Measurements from ENCODE around the gene AUTS2. TPM values are rescaled to one million over a fixed set of nuclear protein-coding genes. Genes with fewer than 3 reads are reported as not detected.
"Not testable (repeated sequence)": the region's sequence is repeated elsewhere in the genome, so short reads cannot be mapped to it uniquely, and the experiment has no call there.

The AUTS2 gene
- total RNA-seq, 1 donor from 2014 or later: 53.0 TPM

DNA sequence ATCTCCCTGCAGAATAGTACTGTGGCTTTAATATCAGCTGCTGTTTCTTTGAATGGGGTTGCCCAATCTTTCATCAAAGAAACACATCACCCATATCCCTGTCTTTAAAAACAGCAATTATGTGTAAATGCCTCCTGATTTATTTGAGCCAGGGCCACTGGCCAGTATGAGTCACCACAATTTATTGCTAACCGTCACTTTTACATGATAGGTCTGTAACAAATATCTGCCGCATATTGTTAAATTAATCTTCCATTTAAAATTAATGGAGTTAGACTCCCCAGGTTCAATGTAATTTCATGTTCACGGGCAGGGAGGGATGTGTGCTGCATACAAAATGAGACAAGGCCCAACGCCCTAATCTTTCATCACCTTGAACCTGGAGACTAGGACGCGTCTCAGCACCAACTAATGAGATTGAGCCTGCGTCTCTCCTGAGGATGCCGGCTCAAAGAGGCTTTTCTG, 673.4 kb downstream of the AUTS2 start:
- no peaks in the 10 kb centered on the region for H3K36me3 ChIP-seq
- H3K27ac ChIP-seq: no peak overlapping the region
- H3K27me3 ChIP-seq: no peaks in the 10 kb centered on the region
- intact Hi-C loops (cut with DNase I): no loop called here
- TF ChIP-seq POLR2A (IDR thresholded peaks at IDR 0.05) (no peak), POLR2AphosphoS5 (IDR thresholded peaks at IDR 0.05; ENCODE audit: insufficient read depth in 1 of 2, low read depth in 1 of 2) (peak in 1 of 2 donors; percentile 25)
- no peak overlapping the region for H3K4me3 ChIP-seq
- no peak for DNase-seq (ENCODE audit: extremely low spot score in 2 of 2)
- peaks cover 7% of the 10 kb centered on the region for H3K4me1 ChIP-seq
- no peaks in the 10 kb centered on the region for H3K9me3 ChIP-seq

DNA sequence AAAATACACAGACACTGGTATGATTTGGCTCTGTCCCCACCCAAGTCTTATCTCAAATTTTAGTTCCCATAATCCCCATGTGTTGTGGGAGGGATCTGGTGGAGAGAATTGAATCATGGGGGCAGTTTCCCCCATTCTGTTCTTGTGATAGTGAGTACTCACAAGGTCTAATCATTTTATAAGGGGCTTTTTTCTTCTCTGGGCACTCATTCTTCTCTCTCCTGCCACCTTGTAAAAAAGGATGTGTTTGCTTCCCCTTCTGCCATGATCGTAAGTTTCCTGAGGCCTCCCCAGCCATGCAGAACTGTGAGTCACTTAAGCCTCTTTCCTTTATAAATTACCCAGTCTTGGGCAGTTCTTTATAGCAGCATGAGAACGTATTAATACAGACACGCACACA, 677.3 kb downstream of the AUTS2 start:
- H3K9me3 ChIP-seq; H3K4me1 ChIP-seq; H3K27me3 ChIP-seq; H3K36me3 ChIP-seq; H3K27ac ChIP-seq; H3K4me3 ChIP-seq; intact Hi-C loops (cut with DNase I); DNase-seq (ENCODE audit: extremely low spot score in 2 of 2): not testable (repeated sequence)

DNA sequence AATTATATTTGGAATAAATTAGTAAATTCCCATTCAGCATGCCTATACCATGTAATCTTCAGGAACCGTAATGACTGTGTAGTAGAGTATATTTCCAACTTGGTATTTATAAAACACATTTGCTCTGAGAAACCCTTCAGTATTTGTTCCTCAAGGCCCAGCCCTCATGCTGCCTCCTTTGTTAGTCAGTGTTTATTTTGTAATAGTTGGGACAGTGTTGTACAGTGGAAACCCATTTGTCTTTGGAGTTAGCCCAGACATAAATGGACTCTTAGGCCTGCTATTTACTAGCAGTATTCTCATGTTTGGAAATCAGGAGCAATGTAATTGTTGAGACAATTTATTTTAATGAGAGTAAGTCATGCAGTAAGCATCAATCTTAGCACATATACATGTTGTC, 686.9 kb downstream of the AUTS2 start:
- Histone ChIP-seq H3K4me1 (no peaks in the 10 kb centered on the region), H3K9me3 (no peaks in the 10 kb centered on the region), H3K27ac (no peak overlapping the region), H3K4me3 (no peak overlapping the region), H3K27me3 (no peaks in the 10 kb centered on the region), H3K36me3 (no peaks in the 10 kb centered on the region)
- DNase-seq (ENCODE audit: extremely low spot score in 2 of 2): no peak
- TF ChIP-seq POLR2AphosphoS5 (IDR thresholded peaks at IDR 0.05; ENCODE audit: insufficient read depth in 1 of 2, low read depth in 1 of 2) (no peak), POLR2A (IDR thresholded peaks at IDR 0.05) (no peak)
- TF ChIP-seq, protein P1, sequence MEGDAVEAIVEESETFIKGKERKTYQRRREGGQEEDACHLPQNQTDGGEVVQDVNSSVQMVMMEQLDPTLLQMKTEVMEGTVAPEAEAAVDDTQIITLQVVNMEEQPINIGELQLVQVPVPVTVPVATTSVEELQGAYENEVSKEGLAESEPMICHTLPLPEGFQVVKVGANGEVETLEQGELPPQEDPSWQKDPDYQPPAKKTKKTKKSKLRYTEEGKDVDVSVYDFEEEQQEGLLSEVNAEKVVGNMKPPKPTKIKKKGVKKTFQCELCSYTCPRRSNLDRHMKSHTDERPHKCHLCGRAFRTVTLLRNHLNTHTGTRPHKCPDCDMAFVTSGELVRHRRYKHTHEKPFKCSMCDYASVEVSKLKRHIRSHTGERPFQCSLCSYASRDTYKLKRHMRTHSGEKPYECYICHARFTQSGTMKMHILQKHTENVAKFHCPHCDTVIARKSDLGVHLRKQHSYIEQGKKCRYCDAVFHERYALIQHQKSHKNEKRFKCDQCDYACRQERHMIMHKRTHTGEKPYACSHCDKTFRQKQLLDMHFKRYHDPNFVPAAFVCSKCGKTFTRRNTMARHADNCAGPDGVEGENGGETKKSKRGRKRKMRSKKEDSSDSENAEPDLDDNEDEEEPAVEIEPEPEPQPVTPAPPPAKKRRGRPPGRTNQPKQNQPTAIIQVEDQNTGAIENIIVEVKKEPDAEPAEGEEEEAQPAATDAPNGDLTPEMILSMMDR (IDR thresholded peaks at IDR 0.05): no peak
- intact Hi-C loops (cut with DNase I): no loop called here

DNA sequence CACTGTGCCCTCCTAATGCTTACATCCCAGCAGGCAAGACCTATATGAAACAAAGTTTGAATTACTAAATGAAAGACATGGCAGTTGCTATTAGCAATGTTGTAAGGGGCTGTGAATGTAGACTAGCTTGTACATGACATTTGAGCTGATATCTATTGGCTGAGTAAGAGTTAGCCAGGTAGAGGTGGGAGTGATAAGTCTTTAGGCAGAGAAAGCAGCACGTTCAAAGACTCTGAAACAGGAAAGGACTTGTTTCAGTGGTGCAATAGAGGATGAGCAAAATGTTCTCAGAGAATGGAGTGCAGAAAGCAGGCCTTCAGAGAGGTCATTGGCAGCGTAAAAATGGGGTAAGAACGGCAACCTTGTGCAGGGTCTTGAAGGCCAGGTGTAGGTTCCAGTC, 687.6 kb downstream of the AUTS2 start:
- no peak for DNase-seq (ENCODE audit: extremely low spot score in 2 of 2)
- intact Hi-C loops (cut with DNase I): no loop called here
- no peaks in the 10 kb centered on the region for H3K9me3 ChIP-seq
- no peak for TF ChIP-seq POLR2AphosphoS5 (IDR thresholded peaks at IDR 0.05; ENCODE audit: insufficient read depth in 1 of 2, low read depth in 1 of 2)
- TF ChIP-seq, protein P1 (IDR thresholded peaks at IDR 0.05): no peak
- no peak for TF ChIP-seq POLR2A (IDR thresholded peaks at IDR 0.05)
- no peaks in the 10 kb centered on the region for H3K4me1 ChIP-seq
- no peak overlapping the region for H3K4me3 ChIP-seq
- H3K27me3 ChIP-seq: no peaks in the 10 kb centered on the region
- no peaks in the 10 kb centered on the region for H3K36me3 ChIP-seq
- H3K27ac ChIP-seq: no peak overlapping the region

DNA sequence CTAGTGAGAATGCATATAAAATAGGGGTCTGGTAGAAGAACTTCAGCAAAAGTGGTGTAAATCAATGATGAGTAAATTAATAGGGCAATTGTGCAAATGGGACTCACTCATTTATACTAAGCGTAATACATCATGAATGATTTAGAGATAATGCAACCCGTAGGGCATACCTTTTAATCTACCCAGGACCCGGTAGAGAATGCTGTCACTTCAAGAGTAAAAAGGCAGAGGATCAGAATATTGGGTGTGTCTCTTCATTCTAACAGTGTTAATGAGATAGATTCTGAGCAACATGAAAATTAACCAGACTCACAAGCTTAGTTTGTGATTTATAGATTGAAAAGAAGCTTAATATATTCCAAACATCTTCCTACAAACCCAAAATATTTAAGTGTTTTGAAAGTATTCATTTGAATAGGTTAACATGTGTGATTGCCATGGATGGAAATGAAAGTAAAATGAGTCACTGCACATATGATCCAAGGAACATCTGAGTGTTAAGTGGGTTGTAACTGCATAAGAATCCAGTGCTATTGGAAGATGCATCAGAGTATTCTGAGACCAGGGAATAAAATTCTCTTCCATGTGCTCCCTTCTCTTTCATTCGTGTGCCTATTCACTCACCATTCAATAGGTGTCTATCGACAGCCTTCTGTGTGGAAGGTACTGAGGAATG, 690.6 kb downstream of the AUTS2 start:
- intact Hi-C loops (cut with DNase I): no loop called here
- H3K27ac ChIP-seq: no peak overlapping the region
- DNase-seq (ENCODE audit: extremely low spot score in 2 of 2): no peak

DNA sequence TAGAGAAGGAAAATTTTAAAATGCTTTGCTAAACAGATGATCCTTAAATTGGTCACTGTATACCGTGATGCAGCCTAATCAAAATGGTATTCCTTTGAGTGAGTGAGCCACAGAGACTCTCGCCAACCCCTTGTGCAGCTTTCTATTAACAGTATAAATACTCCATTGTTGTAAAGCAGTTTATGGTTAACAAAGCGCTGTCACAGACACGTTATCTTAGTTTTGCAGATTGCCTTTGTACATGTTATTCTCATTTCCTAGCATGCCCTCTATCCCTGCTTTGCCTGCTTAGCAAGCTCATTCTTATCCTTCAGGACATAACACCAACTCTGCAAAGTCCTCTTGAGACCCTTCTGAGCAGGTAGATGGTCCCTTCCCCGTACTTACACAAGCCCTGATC, 694.4 kb downstream of the AUTS2 start:
- Histone ChIP-seq H3K9me3 (no peaks in the 10 kb centered on the region), H3K36me3 (no peaks in the 10 kb centered on the region), H3K27me3 (no peaks in the 10 kb centered on the region), H3K4me3 (no peak overlapping the region), H3K27ac (no peak overlapping the region), H3K4me1 (no peaks in the 10 kb centered on the region)
- no peak for DNase-seq (ENCODE audit: extremely low spot score in 2 of 2)
- intact Hi-C loops (cut with DNase I): no loop called here
- TF ChIP-seq, protein P1 (IDR thresholded peaks at IDR 0.05): no peak
- TF ChIP-seq POLR2AphosphoS5 (IDR thresholded peaks at IDR 0.05; ENCODE audit: insufficient read depth in 1 of 2, low read depth in 1 of 2) (no peak), POLR2A (IDR thresholded peaks at IDR 0.05) (no peak)

More for the DNA sequence above, 690.6 kb downstream of the AUTS2 start:
- Histone ChIP-seq H3K4me3 (no peak overlapping the region), H3K27me3 (no peaks in the 10 kb centered on the region), H3K9me3 (no peaks in the 10 kb centered on the region), H3K36me3 (no peaks in the 10 kb centered on the region), H3K4me1 (no peaks in the 10 kb centered on the region)
- TF ChIP-seq, protein P1 (IDR thresholded peaks at IDR 0.05): no peak
- TF ChIP-seq POLR2A (IDR thresholded peaks at IDR 0.05): no peak
- no peak for TF ChIP-seq POLR2AphosphoS5 (IDR thresholded peaks at IDR 0.05; ENCODE audit: insufficient read depth in 1 of 2, low read depth in 1 of 2)

Data from vagina (tissue), 2 donors.